ENCODE measurements around the gene SF3B6.
"Not testable (repeated sequence)": the region's sequence is repeated elsewhere in the genome, so short reads cannot be mapped to it uniquely, and the experiment has no call there.

The SF3B6 gene

DNA sequence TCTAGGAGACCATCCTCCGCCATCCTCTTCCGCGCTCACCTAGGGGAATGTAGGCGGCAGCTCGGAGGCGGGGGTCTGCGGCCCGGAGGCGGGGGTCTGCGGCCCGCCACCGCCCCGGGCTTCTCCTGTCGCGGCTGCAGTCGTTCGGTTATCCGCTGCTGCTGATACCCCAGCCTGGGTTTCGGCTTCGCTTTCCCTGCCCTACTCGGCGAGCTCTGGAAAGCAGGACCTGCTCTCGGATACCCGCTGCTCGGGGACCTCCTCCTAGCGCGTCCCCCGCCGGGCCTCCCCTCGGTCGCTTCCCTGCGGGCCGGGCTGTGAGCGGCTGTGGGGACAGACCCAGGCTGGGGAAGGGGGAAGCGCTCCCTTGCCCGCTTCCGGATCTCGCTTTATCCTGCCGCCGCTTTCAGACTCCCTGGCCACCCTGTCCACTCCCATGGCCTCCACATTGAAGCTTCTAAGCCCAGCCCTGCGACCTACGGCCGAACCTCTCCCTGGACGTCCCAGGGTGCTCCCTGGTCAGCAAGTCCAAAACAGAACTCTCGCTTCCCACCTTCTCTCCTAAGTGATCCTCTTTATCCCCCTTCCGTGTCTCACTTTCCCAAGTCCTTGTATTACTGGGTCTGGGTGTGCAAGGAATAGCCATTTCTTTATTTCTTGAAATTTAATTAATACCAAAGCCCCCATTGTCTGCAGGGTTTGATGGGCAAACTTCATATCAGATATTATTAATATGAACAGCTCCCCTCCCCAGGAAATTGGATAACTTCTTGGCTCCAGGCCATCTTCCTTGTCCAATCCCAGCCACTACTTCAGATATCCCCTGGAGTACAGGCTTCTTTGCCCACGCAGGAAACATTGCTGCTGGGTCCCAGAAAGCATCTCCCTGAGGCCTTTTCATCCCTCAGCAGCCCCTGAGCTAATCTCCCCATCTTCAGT, 25.8 kb downstream of the SF3B6 start:
- peak; percentile 37 for DNase-seq (ENCODE audit: low spot score)

DNA sequence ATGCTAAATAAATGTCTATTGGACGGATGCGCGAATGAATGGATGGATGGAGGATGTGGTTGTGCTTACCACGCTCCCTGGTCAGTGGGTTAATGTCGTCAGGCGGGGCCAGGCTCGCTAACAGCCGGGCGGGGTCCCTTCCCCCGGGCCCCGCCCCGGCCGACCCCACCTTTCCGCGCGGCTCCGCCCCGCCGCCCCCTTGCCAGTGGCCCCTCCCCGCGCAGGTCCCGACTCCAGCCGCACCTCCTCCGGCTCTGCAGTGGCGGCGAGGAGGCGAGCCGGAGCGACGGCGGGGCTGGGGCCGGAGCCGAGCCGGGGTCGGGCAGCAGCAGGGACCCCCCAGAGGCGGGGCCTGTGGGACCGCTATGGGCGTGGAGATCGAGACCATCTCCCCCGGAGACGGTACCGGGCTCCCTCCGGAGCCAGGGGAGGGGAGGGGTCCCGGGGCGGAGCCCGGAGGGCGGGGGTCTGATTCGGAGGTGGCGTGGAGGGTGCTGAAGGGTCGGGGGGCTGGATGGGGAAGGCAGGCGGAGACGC, 26.6 kb downstream of the SF3B6 start, which contains the start of gene FKBP1B:
Gene FKBP1B (plus strand): TSS at position 257 of the 537 bp plus-strand sequence. CDS start 109 bp downstream, at position 366.
- DNase-seq (ENCODE audit: low spot score): peak; percentile 79

DNA sequence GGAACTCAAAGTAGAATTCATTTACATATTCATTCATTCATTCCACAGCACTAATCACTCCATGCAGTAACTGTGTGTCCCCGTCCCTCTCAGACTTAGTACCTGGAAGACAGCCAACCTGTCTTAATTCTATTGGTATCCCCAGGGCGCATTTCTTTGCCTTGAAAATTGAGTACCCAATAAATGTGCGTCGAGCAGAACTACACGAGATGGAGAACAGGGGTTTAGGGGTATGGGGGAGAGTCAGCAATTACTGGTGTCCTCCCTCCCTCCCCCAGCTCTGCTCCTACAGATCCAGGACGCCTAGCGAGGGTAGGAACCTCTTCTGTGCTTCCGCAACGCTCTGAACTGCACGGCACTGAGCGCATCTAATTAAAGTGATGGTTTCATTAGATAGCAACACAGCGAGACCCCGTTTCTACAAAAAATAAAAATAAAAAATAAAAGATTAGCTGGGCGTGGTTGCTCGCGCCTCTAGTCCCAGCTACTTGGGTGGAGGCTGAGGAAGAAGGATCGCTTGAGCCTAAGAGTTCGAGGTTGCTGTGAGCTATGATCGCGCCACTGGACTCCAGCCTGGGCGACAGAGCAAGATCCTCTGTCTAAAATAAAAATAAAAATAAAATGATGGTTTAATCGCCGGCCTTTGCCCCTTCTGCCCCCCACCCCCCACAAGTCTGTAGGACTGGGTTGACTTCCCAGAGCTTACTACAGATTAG, 27.2 kb downstream of the SF3B6 start:
- no peak for DNase-seq (ENCODE audit: low spot score)

DNA sequence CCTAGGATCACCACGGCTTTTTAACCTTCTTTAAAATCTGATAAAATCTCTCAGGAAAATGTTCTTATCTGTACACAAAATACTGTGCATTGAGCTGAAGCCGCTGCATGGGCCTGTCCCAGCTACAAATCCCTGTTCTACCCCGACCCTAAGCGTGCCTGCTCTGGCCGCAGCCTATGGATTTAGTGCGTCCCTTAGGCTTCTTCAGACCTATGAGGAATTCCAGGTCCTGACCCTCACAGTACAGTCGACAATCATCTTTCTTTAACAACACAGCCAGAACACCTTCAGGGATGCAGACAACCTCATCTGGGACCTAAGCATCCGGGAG, 28.5 kb downstream of the SF3B6 start:
- no peak for DNase-seq (ENCODE audit: low spot score)

DNA sequence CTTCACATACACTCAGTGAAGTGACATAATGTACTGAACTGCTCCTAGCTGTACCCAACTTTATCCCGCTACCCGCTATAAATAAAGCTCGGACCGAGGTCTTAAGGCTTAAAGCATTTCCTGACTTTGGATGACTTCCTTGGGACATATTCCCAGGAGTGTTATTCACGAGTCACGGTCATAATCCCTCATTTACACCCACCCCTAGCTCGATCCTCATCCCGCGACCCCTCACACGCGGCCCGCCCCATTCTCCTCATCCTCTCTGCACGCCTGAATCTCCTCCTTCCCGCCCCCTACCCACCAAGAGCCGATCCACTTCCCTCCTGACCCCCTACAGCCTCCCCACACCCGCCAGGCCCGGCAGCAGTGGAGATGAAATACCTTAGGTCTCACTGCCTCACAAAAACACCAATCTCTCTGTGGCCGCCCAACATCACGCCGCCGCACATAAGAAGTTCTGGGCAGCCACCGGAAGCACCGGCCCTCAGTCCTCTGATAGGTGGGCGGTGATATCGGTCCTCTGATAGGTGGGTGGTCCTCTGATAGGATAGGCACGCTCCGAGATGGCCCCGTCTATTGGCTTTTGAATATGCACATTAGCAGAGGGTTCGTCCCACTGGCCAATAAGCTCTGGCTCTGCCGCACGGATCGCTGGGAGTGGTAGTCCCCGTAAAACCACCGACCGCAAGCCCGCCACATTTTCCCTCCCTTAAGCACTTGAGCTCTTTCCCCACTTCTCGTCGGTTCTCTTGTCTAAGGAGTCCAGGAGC, 29.0 kb downstream of the SF3B6 start, which contains the start of gene WDCP:
Gene WDCP (minus strand): TSS at position 462 of the 773 bp plus-strand sequence. CDS start 7,897 bp downstream, outside the sequence.
- DNase-seq (ENCODE audit: low spot score): peak; percentile 95

DNA sequence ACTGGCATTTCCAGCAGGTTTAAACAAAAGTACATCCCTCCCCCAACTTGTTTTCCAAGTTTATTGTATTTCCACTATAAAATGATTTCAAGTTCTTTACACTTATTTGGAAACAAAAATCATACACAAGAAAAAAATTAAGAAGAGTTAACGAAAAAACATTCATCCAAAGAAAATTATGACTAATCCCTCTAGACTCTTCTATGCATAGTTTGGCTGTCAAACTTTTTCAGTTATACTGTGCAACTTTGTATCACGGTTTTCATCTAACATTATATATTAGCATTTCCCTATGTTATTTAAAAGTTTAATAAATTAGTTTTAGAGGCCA, 29.6 kb downstream of the SF3B6 start:
- DNase-seq (ENCODE audit: low spot score): no peak

DNA sequence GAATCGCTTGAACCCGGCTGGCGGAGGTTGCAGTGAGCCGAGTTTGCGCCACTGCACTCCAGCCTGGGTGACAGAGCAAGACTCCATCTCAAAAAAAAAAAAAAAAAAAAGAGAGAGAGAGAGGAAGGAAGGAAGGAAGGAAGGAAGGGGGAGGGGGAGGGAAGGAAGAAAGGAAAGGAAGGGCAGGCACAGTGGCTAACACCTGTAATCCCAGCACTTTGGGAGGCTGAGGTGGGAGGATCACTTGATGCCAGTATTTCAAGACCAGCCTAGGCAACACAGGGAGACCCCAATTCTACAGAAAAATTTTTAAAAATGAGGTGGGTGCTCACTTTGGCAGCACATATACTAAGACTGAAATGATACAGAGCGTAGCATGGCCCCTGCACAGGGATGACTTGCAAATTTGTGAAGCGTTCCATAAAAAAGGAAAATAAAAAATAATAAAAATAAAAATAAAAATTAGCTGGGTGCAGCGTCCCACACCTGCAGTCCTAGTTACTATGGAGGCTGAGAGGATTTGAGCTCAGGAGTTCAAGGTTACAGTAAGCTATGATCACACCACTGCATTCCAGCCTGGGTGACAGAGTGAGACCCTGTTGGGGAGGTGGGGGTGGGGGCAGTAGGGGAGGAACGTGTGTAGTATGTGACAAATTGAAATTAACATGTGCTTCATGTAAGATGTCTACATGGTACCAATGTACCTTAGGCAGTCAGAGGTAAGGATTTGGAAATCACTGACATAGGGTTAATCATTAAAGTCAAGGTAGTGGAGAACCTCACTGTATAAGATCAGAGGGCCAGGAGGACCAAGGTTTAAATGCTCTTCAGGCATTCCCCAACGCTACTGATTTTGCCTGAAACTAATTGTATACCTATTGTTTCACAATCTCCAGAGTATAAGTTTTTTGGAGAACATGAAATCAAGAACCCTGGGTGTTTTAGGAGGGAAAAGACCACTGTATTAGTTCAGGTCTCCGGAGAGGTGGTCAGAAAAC, 30.3 kb downstream of the SF3B6 start:
- DNase-seq (ENCODE audit: low spot score): no peak

DNA sequence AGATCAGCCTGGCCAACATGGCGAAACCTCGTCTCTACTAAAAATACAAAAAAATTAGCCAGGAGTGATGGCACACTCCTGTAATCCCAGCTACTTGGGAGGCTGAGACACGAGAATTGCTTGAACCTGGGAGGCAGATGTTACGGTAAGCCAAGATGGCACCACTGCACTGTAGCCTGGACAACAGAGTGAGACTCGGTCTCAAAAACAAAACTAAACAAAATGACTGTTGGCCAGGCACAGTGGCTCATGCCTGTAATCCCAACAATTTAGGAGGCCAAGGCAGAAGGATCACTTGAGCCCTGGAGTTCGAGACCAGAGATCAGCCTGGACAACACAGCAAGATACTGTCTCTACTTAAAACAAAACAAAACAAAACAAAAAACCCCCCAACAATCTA, 33.0 kb downstream of the SF3B6 start:
- DNase-seq (ENCODE audit: low spot score): not testable (repeated sequence)

DNA sequence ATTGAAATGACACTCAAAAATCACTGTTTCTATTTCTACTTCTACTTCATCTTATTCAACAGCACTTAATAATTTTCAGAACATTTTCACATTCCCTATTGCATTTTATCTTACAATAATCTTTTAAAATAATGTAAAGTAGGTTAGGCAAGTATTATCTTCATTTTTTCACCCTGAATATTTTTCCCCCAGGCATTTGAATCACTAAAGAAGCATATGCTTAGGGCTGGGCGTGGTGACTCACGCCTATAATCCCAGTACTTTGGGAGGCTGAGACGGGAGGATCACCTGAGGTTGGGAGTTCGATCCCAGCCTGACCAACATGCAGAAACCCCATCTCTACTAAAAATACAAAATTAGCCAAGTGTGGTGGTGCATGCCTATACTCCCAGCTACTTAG, 35.6 kb downstream of the SF3B6 start:
- DNase-seq (ENCODE audit: low spot score): no peak

DNA sequence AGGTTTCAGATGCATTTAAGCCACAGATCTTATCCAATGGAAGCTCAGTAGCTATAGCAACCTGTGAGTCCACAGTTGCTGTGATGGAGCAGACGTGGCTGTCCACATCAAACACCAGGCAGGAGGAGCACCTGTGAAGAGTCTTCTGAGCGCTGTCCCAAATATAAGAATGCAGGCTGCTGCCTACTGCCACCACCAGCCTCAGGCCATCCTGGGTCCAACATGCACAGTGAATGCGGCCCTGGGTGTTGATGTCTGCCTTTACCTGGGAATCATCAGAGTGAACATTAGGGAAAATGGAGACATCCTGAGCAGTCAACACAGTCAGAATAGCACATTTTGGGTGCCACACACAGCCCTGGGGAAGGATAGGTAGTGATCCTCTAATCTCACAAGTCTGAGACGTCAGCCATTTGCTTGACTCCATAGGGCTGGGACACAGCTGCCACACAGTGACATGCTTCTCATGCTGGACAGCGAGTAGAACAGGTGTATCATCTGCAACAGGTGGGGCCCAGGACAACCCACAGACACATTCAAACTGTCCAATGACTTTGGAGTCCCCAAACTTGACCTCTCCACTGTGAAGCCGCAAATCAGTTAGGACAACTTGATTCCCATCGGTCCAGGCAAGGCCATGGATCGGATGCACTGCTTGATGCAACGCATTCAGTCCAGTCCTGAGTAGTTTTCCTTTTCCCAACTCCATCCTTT, 37.2 kb downstream of the SF3B6 start:
- DNase-seq (ENCODE audit: low spot score): no peak

DNA sequence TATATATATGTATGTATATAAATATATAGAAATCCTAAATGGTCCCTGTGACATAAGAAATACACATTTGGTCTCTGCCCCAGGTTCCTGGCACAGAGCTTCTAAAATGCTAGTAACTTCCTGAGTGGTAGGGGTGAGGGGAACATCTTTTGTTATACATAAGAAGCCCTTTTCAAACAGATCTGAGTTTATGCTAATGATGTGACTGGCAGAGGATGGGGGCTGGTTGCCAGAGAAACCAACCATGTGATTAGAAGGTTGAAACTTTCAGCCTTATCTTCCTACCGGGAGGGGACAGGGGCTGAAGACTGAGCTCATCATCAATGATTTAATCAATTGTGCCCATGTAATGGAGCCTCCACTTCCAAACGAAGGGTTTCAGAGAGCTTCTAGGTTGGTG, 49.9 kb downstream of the SF3B6 start:
- no peak for DNase-seq (ENCODE audit: low spot score)

DNA sequence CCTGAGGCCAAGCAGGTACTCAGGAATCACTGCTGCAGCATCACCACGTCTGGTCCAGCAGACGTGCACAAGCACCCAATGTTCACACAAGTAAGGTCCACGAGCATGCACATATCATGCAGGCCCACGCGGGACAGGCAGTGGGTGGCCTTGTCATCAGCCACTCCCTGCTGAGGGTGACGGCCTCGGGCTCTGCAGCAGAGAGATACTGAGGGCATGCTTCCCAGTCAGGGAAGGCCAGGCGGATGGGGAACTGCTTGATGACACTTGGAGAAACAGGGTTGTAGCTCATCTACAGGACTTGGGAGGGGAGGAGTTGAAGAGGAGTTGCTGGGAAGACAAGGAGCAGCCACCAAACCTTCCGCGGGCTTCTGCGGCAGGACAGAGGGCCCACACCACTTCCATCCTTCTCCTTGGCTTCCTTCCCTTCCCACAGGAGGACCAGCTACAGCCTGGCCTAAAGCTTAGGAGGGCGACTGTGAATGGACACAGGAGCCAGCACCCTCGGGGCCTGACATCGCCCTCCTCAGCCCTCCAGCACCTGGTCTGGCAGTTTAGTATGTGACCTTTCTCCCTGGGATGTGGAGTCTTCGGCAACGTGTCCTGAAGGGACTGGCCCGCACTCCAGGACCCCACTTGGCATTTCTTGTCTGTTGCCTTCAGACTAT, 51.0 kb downstream of the SF3B6 start:
- DNase-seq (ENCODE audit: low spot score): no peak

DNA sequence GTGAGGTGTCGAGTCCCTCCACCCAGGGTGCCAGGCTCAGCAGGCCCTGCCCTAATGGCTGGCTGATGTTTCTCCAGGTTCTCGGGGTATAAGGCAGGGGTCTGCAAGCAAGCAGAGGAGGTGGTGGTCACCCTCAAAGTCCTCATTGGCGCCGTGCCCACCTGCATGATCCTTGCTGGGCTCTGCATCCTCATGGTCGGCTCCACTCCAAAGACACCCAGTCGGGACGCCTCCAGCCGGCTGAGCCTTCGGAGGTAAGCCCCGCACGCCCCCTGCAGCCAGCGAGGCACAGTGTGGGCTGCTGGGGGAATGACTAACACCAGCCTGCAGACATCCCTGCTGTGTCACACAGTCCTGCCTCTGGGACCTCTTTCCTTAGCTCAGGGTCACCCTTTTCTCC, 52.1 kb downstream of the SF3B6 start:
- DNase-seq (ENCODE audit: low spot score): peak; percentile 70

DNA sequence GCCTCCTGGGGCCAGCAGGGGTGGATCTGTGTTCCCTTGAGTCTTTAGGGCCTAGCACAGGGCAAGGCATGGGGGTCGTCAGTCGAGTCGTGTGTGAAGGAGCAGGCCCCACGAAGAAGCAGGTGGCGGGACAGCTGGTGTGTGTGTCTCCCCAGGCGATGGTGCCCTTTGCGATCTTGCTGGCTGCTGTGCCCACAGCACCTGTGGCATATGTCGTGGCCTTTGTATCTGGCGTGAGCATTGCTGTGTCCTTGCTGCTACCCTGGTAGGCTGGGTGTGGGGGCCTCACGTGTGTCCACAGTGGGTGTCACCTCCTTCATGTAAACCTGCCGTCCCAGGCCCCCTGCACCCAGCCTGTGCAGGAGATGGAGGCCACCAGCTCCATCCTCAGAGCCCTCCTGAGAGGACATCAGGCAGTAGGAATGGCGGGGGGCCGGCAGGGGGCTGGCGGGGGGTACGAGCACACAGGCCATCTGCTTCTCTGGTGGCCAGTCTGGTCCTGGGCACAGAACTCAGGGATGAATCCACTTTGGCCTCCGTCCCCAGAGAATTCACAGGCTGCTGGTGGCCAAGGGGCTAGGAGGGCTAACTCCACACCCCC, 53.1 kb downstream of the SF3B6 start:
- no peak for DNase-seq (ENCODE audit: low spot score)

DNA sequence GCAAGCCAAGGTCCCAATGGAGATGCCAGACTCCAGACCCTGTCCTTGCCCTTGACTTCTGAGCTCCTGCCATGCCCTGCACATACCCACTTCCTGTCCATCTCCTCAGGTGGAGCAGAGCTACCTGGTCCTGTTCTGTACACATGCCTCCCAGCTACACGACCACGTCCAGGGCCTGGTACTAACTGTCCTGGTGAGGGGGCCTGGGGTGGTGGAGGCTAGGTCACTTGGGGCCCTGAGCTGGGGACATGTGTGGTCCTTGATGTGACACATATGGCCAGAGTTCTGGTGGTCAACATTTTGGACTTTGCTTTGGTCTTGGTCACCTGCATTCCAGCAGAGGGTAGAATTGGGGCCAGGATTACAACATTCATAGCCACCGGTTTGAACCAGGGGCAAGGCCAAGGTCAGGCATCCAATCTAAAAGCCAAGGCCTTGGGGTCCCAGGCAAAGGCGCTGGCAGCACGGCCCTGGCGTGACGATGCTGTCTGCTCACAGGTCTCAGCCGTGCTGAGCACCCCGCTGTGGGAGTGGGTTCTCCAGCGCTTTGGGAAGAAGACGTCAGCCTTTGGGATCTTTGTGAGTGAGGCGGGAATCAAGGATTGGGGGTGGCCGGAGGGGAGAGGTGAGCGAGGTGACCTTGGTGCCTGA, 53.7 kb downstream of the SF3B6 start:
- DNase-seq (ENCODE audit: low spot score): no peak

DNA sequence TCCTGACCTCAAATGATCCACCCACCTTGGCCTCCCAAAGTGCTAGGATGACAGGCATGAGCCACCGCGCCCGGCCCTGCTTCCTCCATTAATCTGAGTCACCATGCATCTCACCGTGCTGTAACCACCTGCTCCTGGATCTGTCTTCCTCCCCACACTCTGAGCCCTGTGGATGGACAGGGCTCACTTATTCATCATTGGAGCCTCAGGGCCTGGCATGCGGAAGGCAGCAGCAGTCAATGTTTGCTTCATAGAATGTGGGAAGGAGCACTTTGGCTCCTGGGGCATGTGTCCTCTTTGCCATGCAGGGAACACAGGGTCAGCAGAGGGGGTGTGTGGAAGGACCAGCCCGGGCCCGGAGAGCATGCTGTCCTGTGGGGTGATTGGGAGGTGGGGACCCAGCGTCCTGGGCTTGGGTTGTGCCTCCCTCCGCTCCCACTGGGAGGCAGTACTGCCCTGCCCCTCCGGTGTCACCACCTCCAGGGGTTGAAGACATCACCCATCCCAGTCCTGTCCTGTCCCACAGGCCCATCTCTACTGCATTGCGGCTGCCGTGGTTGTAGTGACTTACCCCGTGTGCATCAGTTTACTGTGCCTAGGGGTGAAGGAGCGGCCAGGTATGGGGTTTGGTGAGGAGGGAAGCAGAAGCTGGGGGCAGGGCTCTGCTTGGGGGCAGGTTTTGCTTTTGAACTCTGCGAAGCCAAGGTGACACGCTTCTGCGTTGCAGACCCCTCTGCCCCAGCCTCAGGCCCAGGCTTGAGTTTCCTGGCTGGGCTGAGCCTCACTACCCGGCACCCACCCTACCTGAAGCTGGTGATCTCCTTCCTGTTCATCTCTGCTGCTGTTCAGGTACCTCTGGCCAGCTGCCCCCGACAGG, 54.8 kb downstream of the SF3B6 start:
- peak; percentile 29 for DNase-seq (ENCODE audit: low spot score)

DNA sequence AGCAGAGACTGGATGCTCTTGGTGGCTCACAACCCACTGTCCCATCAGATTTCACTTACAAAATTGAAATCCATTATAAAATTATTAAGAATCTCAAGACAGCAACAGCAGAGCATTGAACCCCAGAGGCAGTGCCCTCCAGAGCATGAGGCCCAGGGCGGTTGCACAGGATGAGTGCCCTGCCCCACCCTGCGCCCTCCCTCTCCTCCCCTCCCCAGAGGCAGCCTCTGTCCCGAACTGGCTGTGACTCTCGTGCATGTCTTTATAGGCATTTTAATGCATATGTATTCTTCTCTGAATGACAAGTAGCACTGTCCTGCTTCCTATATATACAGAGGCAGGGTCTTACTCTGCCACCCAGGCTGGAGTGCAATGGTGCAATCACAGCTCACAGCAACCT, 55.9 kb downstream of the SF3B6 start:
- DNase-seq (ENCODE audit: low spot score): no peak

DNA sequence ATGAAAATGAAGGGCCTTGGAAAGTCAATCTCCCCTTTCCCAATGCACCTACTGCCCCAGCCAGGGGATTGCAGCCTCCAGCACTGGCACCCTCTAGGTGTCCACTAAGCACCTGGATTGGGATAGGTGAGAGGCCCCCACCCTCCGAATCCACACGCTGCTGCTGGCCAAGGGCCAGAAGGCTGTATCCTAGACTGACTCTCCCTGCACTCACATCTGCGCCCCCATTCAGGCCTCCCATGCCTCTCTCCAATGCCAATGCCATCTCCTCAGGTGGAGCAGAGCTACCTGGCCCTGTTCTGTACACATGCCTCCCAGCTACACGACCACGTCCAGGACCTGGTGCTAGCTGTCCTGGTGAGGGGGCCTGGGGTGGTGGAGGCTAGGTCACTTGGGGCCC, 56.4 kb downstream of the SF3B6 start:
- no peak for DNase-seq (ENCODE audit: low spot score)

Measured in AG20443 (cell line).